Stimulated activated naive CD8-positive, alpha-beta T cell treated with anti-CD3 and anti-CD28 coated beads, Interleukin-15, amount 100 ng/mL, for 72 hours (primary cell): Measurements from ENCODE around the gene ZNF823.

Source experiments
- ATAC-seq: fragments of 150-1000 bp; cut with Tn5 transposase; 2 replicates; pipeline ENCODE4 v1.10.0; 2021; ENCODE audit warnings: mild to moderate bottlenecking, moderate library complexity
- DNase-seq, 2 donors: peaks; one replicate each; pipeline ENCODE4 v3.0.0; 2021 to 2022
- H3K27ac Mint-ChIP-seq, 2 donors: one replicate each; pipeline ENCODE4 v1.8.0; 2022; ENCODE audit warnings: mild to moderate bottlenecking in 2 of 2, mixed read lengths in 2 of 2, moderate library complexity in 2 of 2
- H3K27me3 Mint-ChIP-seq: one replicate; pipeline ENCODE4 v1.8.0; 2022; ENCODE audit warnings: mixed read lengths
- H3K4me1 Mint-ChIP-seq: one replicate; pipeline ENCODE4 v1.8.0; 2022; ENCODE audit warnings: mild to moderate bottlenecking, mixed read lengths
- H3K4me3 Mint-ChIP-seq, 2 donors: one replicate each; pipeline ENCODE4 v1.8.0; 2022; ENCODE audit warnings: mild to moderate bottlenecking in 2 of 2, mixed read lengths in 2 of 2, moderate library complexity in 1 of 2
- H3K9me3 Mint-ChIP-seq, 2 donors: one replicate each; pipeline ENCODE4 v1.8.0; 2022; ENCODE audit warnings: mixed read lengths in 2 of 2

ZNF823 gene

GRCh38 chr19:11756965-11757364 lies 18.2 kb upstream of the ZNF823 start:
- Mint-ChIP-seq H3K9me3 (peaks cover 36 to 47% of the 10 kb centered on the region in 2 donors), H3K27me3 (no peaks in the 10 kb centered on the region), H3K27ac (no peak overlapping the region), H3K4me3 (no peak overlapping the region), H3K4me1 (no peaks in the 10 kb centered on the region)
- DNase-seq: no peak
- no peak for ATAC-seq

GRCh38 chr19:11754663-11755062 lies 15.9 kb upstream of the ZNF823 start:
- H3K27ac Mint-ChIP-seq: no peak overlapping the region
- no peaks in the 10 kb centered on the region for H3K27me3 Mint-ChIP-seq
- H3K4me3 Mint-ChIP-seq: no peak overlapping the region
- ATAC-seq (no peak), DNase-seq (no peak)
- no peaks in the 10 kb centered on the region for H3K4me1 Mint-ChIP-seq
- H3K9me3 Mint-ChIP-seq: peaks cover 55 to 64% of the 10 kb centered on the region in 2 donors

- no peaks in the 10 kb centered on the region for H3K4me1 Mint-ChIP-seq
- H3K27ac Mint-ChIP-seq: no peak overlapping the region
- no peak for ATAC-seq
- H3K27me3 Mint-ChIP-seq: no peaks in the 10 kb centered on the region
- no peak overlapping the region for H3K4me3 Mint-ChIP-seq
- H3K9me3 Mint-ChIP-seq: peaks cover 63 to 76% of the 10 kb centered on the region in 2 donors
- DNase-seq: no peak
Observed at GRCh38 chr19:11752244-11752736, 13.5 kb upstream of the ZNF823 start.

GRCh38 chr19:11749751-11750150 lies 11.0 kb upstream of the ZNF823 start:
- no peaks in the 10 kb centered on the region for H3K27me3 Mint-ChIP-seq
- DNase-seq (no peak), ATAC-seq (no peak)
- no peak overlapping the region for H3K4me3 Mint-ChIP-seq
- H3K9me3 Mint-ChIP-seq: peaks cover 56 to 70% of the 10 kb centered on the region in 2 donors
- H3K4me1 Mint-ChIP-seq: no peaks in the 10 kb centered on the region
- no peak overlapping the region for H3K27ac Mint-ChIP-seq

- Mint-ChIP-seq H3K4me1 (no peaks in the 10 kb centered on the region), H3K27me3 (no peaks in the 10 kb centered on the region), H3K27ac (no peak overlapping the region), H3K9me3 (peaks cover 49 to 54% of the 10 kb centered on the region in 2 donors), H3K4me3 (no peak overlapping the region)
- ATAC-seq: no peak
- no peak for DNase-seq
Observed at GRCh38 chr19:11747277-11747676, 8.5 kb upstream of the ZNF823 start.

- Mint-ChIP-seq H3K27ac (no peak overlapping the region), H3K27me3 (no peaks in the 10 kb centered on the region), H3K9me3 (peaks cover 35 to 40% of the 10 kb centered on the region in 2 donors), H3K4me1 (no peaks in the 10 kb centered on the region), H3K4me3 (no peak overlapping the region)
- DNase-seq: no peak
- ATAC-seq: no peak
Observed at GRCh38 chr19:11745869-11746268, 7.1 kb upstream of the ZNF823 start.

- ATAC-seq: peak; percentile 61
- no peaks in the 10 kb centered on the region for H3K27me3 Mint-ChIP-seq
- H3K4me1 Mint-ChIP-seq: peaks cover 27% of the 10 kb centered on the region
- peaks cover 0 to 3% of the 10 kb centered on the region in 2 donors for H3K9me3 Mint-ChIP-seq
- H3K27ac Mint-ChIP-seq: peak overlapping the region; percentile 29 to 66
- H3K4me3 Mint-ChIP-seq: peak overlapping the region; percentile 95 to 97
- DNase-seq: peak; percentile 40 to 54
Observed at GRCh38 chr19:11737964-11738745, 591 bp downstream of the ZNF823 start.

GRCh38 chr19:11736696-11737095 lies 2.0 kb downstream of the ZNF823 start:
- DNase-seq (no peak), ATAC-seq (no peak)
- Mint-ChIP-seq H3K9me3 (no peaks in the 10 kb centered on the region), H3K4me1 (peaks cover 27% of the 10 kb centered on the region), H3K27me3 (no peaks in the 10 kb centered on the region), H3K27ac (no peak overlapping the region), H3K4me3 (peak overlapping the region; percentile 58 to 97)

- Mint-ChIP-seq H3K9me3 (no peaks in the 10 kb centered on the region), H3K4me1 (peaks cover 27% of the 10 kb centered on the region), H3K4me3 (no peak overlapping the region), H3K27ac (no peak overlapping the region), H3K27me3 (no peaks in the 10 kb centered on the region)
- DNase-seq (no peak), ATAC-seq (no peak)
Observed at GRCh38 chr19:11735375-11735774, 3.4 kb downstream of the ZNF823 start.

GRCh38 chr19:11729586-11729985 lies 9.2 kb downstream of the ZNF823 start:
- no peaks in the 10 kb centered on the region for H3K27me3 Mint-ChIP-seq
- DNase-seq (no peak), ATAC-seq (no peak)
- H3K9me3 Mint-ChIP-seq: peaks cover 9 to 17% of the 10 kb centered on the region in 2 donors
- H3K4me3 Mint-ChIP-seq: no peak overlapping the region
- no peaks in the 10 kb centered on the region for H3K4me1 Mint-ChIP-seq
- no peak overlapping the region for H3K27ac Mint-ChIP-seq

- ATAC-seq: no peak
- Mint-ChIP-seq H3K27me3 (no peaks in the 10 kb centered on the region), H3K4me3 (no peak overlapping the region), H3K9me3 (peaks cover 31 to 54% of the 10 kb centered on the region in 2 donors), H3K4me1 (no peaks in the 10 kb centered on the region), H3K27ac (no peak overlapping the region)
- DNase-seq: no peak
Observed at GRCh38 chr19:11722414-11722813, 16.3 kb downstream of the ZNF823 start.

- ATAC-seq: no peak
- H3K4me1 Mint-ChIP-seq: no peaks in the 10 kb centered on the region
- no peak overlapping the region for H3K27ac Mint-ChIP-seq
- no peak overlapping the region for H3K4me3 Mint-ChIP-seq
- peaks cover 36 to 60% of the 10 kb centered on the region in 2 donors for H3K9me3 Mint-ChIP-seq
- no peaks in the 10 kb centered on the region for H3K27me3 Mint-ChIP-seq
- DNase-seq: no peak
Observed at GRCh38 chr19:11721681-11722080, 17.1 kb downstream of the ZNF823 start.

GRCh38 chr19:11710313-11710712 lies 28.4 kb downstream of the ZNF823 start:
- peaks cover 14 to 21% of the 10 kb centered on the region in 2 donors for H3K9me3 Mint-ChIP-seq
- H3K4me3 Mint-ChIP-seq: no peak overlapping the region
- DNase-seq: no peak
- H3K27me3 Mint-ChIP-seq: no peaks in the 10 kb centered on the region
- H3K27ac Mint-ChIP-seq: no peak overlapping the region
- H3K4me1 Mint-ChIP-seq: no peaks in the 10 kb centered on the region
- ATAC-seq: no peak

GRCh38 chr19:11708457-11708856 lies 30.3 kb downstream of the ZNF823 start:
- ATAC-seq: peak; percentile 12
- peaks cover 8 to 10% of the 10 kb centered on the region in 2 donors for H3K9me3 Mint-ChIP-seq
- H3K4me3 Mint-ChIP-seq: no peak overlapping the region
- H3K27me3 Mint-ChIP-seq: no peaks in the 10 kb centered on the region
- no peaks in the 10 kb centered on the region for H3K4me1 Mint-ChIP-seq
- DNase-seq: no peak
- no peak overlapping the region for H3K27ac Mint-ChIP-seq

GRCh38 chr19:11705474-11705873 lies 33.3 kb downstream of the ZNF823 start:
- Mint-ChIP-seq H3K27me3 (no peaks in the 10 kb centered on the region), H3K4me3 (no peak overlapping the region), H3K4me1 (no peaks in the 10 kb centered on the region), H3K27ac (no peak overlapping the region), H3K9me3 (no peaks in the 10 kb centered on the region)
- DNase-seq (no peak), ATAC-seq (no peak)

GRCh38 chr19:11704626-11705025 lies 34.1 kb downstream of the ZNF823 start:
- no peaks in the 10 kb centered on the region for H3K4me1 Mint-ChIP-seq
- H3K27me3 Mint-ChIP-seq: no peaks in the 10 kb centered on the region
- H3K9me3 Mint-ChIP-seq: no peaks in the 10 kb centered on the region
- ATAC-seq (no peak), DNase-seq (no peak)
- no peak overlapping the region for H3K27ac Mint-ChIP-seq
- no peak overlapping the region for H3K4me3 Mint-ChIP-seq
